CD4-positive, alpha-beta T cell treated with Interleukin-17A for 1 hour (primary cell): ENCODE measurements around the gene TUBA3E.
A peak's percentile ranks its signal among the peaks of the same experiment; 100 is the strongest.
"Not testable (repeated sequence)": the region's sequence is repeated elsewhere in the genome, so short reads cannot be mapped to it uniquely, and the experiment has no call there.

Source experiments
- DNase-seq: peaks from one replicate; pipeline ENCODE4 v3.0.0-alpha.2; 2020

Gene TUBA3E

GRCh38 chr2:130190237-130190636, 8.0 kb downstream of the TUBA3E start:
- DNase-seq: no peak

DNA sequence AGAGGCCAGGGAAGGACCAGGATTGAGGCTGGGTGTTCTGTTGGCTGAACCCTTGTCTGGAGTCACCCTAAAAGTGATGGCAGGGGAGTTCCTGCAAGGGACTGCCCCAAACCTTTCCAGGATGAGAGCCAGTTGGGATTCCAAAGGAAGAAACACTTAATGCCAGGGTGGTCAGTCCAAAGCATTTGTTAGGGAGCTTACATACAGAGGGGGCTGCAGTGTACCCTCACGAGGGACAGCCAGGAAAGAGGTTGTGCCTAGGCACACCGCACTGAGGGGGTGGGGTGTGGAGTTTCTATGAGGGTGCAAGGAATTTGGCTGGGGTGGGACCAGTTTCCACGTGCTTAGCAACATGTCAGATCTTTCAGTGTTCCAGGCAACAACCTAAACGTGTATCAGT, 9.3 kb downstream of the TUBA3E start:
- DNase-seq: not testable (repeated sequence)

DNA sequence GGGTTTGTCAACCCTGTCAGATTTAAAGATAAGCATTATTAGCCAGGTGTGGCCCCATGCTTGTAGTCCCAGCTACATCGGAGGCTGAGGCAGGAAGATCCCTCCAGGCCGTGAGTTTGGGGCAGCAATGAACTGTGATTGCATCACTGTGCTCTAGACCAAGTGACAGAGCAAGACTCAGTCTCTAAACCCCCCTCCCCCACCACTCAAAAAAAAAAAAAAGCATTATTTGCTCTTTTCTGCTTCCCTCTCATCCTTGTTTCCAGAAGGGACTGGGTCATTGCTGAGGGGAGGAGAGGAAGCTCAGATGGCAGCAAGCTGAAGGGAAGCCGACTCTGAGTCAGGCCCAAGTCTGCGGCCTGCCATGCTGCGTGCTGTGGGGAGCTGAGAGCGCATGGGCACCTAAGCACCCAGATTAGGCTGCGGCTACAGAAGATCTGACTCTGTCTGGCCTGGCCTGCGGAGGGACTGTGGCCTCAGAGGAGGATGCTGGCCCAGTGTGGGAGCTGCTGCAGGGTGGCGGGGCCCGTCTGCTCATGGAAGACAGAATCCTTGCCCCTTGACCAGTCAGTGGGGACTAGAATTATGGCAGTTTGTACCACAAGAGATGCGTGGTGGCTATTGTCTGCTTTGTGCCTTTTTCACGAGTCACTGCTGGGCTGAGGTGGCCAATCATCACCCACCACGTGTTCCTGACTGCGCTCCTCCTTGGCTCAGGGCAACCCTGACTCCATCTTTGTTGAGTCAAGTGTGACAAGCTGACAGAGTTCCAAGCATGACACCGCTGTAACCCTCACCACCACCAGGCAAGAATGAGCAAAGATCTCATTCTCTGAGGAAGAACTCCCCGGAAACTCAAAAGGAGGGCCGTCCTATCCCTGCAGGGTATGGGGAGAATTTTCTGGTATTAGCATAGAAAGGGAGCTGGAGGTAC, 10.1 kb downstream of the TUBA3E start:
- DNase-seq: not testable (repeated sequence)

GRCh38 chr2:130187268-130187667, 11.0 kb downstream of the TUBA3E start:
- DNase-seq: no peak

DNA sequence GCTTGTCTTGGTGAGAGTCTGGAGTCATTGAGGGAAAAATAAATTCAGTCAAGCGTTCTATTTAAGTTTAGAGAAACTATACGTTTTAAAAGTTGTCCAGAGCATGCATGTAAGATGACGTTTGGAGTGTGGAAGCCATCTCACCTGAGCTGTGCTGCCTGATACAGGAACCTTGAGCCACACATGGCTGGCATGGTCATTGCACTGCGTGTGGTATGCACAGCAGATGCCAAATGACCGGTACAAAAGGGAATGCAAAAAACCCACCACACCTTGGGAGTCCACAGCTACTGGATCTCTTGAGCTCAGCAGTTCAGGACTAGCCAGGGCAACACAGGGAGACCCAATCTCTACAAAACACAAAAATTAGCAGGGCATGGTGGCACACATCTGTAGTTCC, 11.8 kb downstream of the TUBA3E start:
- DNase-seq: no peak

DNA sequence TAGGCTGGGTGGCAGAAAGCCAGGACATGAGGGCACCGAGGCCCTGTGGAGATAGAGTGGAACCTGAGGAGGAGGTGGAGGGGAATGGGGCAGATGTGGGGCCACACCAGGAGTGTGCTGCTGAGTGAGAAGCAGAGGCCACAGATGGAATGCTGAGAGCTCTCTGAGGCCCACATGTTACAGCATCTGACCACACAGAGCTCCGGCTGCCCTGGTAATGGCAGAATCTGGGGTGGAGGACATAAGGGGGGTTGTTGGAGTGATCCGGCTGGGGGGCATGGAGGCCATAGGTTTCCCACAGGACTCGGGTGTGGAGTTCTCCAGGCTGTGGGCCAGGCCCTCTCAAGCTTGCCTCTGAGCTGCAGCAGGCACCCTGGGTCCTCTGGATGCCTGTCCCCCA, 12.3 kb downstream of the TUBA3E start:
- DNase-seq: no peak

DNA sequence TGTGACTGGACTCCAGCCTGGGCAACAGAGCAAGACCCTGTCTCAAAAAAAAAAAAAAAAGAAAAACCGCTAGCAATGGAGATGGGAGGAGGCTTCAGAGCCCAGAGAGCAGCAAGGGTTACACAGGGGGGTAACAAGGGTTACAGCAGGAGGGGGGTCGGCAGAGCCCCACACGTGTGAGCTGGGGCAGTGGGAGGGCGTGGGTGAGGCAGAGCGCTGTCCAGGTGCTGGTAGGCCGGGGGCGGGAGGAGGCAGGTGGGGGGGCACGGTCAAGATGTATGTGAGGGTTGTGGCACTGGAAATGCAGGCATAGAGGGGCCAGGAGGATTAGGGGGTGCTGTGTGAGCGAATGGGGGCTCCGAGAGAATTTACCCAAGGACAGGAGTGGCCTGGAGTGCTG, 12.8 kb downstream of the TUBA3E start:
- no peak for DNase-seq

DNA sequence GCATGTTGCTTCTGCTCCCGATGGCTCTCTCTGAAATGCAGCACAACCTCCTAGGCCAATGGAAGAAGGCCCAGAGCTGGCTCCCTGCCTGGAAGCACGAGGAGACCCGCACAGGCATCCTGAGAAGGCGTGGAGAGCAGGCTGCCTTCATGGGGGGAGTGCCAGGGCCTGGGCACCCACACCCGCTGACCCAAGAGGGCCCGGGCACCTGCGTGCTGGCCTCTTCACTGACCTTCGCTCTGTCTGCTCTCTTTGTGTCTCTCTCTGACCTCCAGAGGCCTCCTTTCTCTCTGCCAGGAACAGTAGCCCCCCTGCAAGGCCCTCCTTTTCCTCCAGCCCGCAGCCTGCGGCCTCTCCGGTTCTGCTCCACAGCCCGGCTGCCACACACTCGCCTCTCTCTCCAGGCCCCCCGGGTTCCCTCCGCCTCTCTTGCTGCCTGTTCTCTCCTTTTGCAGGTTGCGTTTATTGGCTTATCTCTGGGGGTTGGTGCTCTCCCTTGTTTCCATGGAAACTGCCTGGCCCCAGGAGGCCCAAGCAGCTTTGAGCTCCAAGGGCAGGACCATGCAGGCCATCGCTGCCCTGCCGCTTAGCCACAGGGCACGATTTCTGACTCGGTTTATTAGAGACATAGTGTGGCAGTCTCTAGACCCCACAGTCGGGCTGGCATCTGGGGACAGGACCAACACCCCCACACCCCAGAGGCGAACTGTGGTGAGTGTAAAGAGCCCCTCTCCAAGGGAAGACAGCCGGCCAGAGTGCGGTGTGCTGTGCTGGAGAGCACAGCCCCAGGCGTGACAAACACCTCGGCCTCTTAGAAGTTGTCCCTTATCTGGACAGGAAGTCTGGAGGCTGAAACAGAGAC, 14.5 kb downstream of the TUBA3E start:
- no peak for DNase-seq

DNA sequence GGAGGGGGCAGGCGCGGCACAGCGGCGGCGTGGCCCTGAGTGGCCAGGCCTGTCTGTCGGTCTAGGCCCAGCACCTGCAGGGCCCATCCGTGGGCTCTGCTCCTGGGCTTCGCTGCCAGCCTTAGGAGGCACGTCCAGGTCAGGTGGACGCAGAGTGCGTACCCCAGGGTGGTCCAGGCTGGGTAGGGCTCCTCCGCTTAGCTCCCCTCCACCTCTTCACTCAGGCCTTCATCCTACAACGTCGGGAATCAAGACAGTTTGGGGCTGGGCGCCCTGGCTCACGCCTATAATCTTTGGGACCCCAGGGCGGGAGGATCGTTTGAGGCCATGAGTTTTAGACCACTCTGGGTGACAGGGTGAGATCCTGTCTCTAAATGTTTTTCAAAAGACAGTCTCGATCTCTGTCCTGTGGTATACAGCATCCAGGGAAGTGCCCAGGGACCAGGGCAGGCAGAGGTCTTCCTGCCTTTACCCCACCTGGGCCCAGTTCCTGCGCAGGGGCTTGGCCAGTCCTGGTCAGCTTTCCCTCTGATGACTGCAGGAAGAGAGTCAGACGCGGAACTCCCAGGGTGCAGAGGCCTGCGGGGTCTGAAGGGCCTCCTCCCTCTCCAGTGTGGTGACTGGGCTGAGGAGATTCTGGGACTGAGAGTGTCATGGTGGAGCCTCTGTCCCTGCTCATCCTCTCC, 15.3 kb downstream of the TUBA3E start:
- not testable (repeated sequence) for DNase-seq

DNA sequence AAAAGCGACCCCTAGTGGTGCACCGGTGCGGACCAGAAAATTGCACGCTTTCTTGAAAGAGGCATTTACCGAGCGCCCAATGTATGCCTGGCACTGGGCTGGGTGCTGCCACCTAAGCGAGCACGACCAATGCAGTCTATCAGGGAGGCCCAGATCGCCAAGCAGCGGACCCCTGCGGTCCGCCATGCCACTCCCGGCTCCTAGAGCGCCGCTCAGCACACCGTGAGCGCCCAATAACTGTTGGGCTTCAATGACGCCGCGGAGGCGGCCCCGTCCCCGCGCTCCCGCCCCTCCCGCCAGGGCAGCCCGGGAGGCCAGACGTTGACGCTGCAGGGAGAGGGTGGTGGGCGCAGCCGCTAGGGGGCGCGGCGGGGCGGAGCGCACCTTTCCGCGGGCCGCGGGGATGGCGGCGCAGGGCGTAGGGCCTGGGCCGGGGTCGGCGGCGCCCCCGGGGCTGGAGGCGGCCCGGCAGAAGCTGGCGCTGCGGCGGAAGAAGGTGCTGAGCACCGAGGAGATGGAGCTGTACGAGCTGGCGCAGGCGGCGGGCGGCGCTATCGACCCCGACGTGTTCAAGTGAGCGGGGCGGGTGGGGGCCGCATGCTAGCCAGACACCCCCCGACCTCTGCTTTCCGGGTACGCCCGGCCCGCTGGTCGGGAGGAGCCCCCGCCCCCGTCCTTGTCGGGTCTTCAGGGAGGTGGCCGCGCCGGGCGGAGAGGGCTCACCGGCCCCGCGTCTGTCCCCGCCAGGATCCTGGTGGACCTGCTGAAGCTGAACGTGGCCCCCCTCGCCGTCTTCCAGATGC, 16.2 kb downstream of the TUBA3E start, which contains the start of gene MZT2B:
TSS of gene MZT2B (plus strand) at position 383 of the 803 bp plus-strand sequence. CDS start at position 404, 21 bp downstream.
- peak; percentile 90 for DNase-seq

DNA sequence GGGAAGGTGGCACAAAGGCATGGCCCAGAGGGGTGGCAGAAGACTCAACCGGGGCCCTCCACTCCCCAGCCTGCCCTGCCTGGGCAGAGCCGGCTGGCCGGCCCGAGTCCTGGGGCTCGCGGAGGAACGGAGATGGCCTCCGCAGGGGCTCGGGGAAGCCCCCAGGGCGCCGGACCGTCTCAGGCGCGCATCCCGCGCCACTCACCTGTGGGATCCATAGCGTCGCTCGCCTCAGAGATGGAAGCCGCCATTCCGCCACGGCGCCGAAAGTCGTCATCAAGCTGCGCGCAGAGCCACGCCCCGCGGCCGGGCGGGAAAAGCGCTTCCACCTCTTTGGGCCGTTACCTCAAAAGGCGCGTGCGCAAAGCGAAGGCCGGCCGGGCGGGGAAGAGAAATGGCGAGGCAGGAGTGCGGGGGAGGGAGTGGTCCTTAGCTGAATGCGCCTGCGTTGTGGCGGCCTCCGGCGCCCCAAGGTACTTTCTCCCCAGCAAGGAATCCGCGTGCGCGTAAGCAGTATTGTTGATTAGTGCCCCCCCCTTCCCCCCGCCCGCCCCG, 16.8 kb downstream of the TUBA3E start, which contains the start of gene SMPD4:
TSS of gene SMPD4 (minus strand) at position 278 of the 555 bp plus-strand sequence. CDS start 5,010 bp downstream, outside the sequence.
- peak; percentile 98 for DNase-seq

DNA sequence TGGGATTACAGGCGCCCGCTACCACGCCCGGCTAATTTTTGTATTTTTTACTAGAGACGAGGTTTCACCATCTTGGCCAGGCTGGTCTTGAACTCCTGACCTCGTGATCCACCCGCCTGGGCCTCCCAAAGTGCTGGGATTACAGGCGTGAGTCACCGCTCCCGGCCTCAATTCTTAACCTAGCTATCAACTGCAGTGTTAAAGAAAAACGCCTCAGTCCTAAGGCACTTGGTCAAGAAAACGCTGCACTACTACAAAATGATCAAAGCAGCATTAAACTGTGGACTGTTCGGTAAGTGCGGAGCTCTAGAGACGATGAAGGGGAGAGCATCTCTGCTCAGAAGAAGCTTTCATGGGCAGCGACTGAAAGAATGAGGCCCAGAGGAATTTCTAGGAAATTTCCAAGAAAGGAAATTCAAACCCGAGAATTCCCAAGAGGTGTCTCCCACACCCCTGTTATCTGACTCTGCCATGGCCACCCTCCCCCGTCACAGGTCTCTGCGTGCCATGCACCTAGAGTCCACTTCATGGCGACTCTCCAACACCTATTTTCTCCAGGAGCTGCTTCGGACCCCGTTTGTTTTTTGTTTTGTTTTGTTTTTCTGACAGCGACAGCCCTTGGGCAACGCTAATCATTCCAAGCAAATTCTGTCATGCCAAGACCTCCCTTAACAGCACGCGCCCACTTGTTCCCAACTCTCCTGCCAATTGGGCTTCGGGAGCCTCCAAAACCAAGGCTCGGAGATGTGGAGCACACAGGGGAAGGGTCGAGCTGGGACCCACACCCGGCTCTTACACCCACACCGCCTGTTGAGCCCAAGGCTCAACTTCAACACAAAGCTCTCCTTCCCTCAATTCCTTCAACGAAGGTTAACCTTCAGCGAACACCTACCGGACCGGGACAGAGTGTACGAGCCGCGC, 17.6 kb downstream of the TUBA3E start:
- not testable (repeated sequence) for DNase-seq

GRCh38 chr2:130174866-130175265, 23.4 kb downstream of the TUBA3E start:
- not testable (repeated sequence) for DNase-seq

GRCh38 chr2:130169896-130170295, 28.3 kb downstream of the TUBA3E start:
- DNase-seq: no peak

GRCh38 chr2:130169163-130169562, 29.1 kb downstream of the TUBA3E start:
- not testable (repeated sequence) for DNase-seq

DNA sequence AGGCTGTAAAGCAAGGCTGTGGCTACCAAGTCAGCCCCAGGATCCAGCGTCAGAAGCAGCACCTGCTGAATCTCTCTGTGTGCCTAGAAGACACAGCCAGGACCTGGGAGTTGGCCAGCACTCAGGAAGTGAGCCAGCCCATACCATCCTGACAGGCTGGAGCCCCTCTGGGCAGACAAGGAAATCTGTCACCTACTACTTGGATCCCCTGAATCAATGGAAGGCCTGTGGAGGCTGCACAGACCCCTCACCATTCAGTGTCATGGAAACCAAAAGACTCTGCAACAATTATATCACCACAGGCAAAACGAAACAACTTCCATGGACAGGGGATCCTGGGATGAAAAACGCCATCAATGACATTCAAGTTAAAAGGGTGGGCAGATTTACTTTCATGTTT, 31.6 kb downstream of the TUBA3E start:
- DNase-seq: not testable (repeated sequence)

- DNase-seq: no peak
Measured at GRCh38 chr2:130165293-130166016, 32.8 kb downstream of the TUBA3E start.

- DNase-seq: no peak
Measured at GRCh38 chr2:130162968-130163367, 35.3 kb downstream of the TUBA3E start.

- not testable (repeated sequence) for DNase-seq
Measured at GRCh38 chr2:130162486-130162885, 35.8 kb downstream of the TUBA3E start.
